GM21737 (cell line): ENCODE results near the gene TNS1.

Experiments used
- ATAC-seq: cut with Tn5 transposase; IDR thresholded peaks from one replicate; pipeline ENCODE4 v1.9.1; 2021; ENCODE audit warnings: mild to moderate bottlenecking, moderate library complexity; ENCODE audit not compliant: unreplicated experiment

TNS1 gene

GRCh38 chr2:217919204-217919603 lies 83.6 kb downstream of the TNS1 start:
- ATAC-seq, result no peak

DNA sequence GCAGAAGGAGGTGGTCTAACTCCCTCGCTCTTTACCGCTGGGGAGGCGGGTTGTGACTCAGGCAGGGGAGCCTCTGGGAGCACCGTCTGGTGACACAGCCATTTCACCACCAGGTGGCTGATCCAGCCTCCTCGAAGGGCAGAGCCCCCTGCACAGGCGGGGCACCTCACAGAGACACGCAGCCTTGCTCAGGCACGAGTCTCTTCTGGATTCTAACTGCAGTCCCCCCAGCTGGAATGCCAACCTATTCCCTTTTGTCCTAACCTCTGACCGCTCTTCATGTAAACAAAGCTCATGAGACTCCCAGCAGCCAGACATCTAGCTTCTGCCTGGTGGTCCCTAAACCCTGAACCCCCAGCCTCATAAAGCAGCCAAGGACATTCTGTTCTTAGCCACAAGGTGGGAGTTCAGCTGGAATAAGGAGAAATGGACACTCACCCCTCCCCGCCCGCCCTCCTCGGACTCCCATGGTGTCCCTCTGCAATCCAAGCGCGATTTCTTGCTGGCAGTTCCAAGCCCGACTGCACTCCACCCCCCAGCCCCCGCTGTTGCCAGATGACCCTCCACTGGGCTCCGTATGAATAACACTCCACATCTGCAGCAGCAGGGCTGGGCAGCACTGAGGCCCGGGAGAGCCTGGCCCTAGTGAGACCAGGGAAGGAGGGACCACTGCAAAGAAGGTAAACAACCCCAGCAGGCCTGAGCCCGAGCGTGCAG lies 84.3 kb downstream of the TNS1 start:
- no peak for ATAC-seq

DNA sequence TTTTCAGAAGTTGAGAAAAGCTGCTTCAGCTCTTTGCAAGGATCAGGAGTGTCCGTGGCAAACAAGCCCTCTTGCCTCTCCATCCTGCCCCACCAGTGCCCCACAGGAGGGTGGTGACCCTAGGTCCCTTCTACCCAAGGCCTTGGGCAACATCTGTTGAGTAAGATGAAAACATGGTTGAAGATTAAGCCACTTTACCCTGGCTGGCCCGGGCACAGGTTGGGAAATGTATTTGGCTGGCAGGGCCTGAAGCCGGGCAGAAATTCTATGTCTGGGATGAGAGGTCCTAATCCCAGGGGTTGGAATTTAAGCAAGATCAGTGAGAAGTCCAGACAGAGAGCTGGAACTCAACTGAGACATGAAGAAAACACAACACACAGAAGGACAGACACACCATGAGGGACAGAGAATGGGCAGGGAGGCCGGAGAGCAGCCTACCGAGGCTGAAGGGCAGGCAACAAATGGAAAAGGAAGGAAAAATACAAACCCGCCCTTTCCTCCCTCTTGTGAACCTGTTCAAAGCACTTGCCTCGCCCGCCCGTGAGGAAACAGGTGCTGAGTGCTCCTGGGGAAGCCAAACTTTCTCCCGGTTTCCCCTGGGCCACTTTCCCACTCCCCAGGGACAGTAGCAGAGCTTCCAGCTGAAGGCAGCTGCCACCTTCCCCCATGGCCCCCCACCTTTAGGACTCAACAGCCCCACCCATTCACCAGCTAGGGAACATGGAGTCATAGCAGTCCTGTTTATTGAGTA lies 86.1 kb downstream of the TNS1 start:
- ATAC-seq, result no peak

DNA sequence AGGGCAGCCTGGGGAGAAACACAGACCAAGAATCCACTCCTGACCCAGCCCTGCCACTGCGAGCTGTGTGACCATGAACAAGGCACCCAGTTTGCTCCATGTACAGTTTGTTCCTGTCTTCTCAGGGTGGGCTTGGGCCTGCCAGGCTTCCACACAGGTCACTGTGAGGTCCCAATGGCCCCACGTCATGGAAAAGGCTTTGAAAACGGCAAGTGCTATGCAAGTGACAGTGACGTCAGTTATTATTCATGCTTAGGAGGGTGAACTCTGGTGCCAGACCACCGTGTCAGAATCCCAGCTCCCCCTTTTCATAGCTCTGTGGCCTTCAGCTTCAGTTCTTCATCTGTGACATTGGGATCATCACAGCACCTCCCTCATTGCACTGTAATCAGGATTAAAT lies 87.1 kb downstream of the TNS1 start:
- ATAC-seq, result no peak

- no peak for ATAC-seq
Measured at GRCh38 chr2:217914878-217915277, 87.9 kb downstream of the TNS1 start.

- no peak for ATAC-seq
Measured at GRCh38 chr2:217914078-217914477, 88.7 kb downstream of the TNS1 start.

DNA sequence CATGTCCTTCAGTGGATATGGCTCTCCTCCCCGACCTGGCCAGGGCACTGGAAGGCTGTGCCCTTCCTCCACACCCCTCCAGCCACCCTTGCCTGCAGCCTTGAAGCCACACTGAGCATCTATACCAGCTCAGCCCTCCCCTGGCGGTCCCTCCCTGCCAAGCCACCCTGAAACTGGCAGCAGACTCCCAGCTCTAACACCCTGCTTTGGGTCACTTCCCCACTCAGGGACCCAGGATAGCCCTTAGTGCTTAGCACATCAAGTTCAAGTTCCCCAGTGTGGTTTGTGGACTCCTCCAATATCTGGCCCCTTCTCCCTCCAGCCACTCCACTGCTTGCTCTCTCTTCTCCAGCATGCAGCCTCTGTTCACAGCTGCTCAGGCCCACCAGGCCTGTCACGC lies 89.4 kb downstream of the TNS1 start:
- no peak for ATAC-seq

DNA sequence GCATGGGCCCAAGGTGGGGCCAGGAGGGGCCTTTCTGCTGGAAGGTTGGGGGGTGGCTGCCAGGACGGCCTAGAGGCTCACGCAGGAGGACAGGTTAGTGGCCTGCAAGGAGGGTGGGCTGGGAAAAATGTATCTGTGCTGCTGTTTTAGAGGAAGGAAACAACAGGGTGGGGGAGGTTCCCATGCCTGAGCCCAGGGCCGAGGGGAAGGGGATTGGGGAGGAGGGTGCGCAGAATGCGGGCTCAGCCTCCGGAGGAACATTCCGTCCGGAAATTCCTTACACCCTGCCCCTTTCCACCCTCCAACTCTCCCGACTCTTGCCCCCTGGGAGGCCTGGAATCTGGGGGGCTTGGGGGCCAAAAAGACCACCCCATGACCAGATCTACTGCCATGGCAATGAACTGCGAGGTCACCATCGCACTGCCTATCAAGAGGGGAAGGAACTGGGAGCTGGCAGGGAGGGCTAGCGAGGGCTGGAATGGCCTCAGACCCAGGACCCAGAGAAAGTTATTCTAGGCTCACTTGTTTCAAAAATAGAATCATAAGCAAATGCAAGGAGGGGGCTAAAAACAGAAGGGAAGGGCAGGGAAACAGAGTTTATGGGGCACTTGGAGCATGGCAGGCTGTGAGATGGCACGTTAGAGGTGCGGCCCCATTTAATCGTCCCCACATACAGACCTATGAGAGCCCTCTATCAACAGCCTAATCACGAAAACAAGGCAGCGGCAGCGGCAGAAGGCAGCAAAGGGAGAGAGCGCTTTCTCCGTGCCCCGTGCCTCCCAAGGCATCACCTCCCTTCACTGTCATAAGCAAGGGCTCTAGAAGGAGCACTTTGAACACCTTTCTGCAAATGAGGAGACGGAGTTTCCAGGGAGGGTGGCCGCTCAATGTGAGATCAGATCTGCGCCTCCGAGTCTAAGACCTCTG lies 90.4 kb downstream of the TNS1 start:
- no peak for ATAC-seq

- no peak for ATAC-seq
Measured at GRCh38 chr2:217911283-217912097, 91.3 kb downstream of the TNS1 start.

- ATAC-seq, result no peak
Measured at GRCh38 chr2:217910875-217911212, 92.0 kb downstream of the TNS1 start.

DNA sequence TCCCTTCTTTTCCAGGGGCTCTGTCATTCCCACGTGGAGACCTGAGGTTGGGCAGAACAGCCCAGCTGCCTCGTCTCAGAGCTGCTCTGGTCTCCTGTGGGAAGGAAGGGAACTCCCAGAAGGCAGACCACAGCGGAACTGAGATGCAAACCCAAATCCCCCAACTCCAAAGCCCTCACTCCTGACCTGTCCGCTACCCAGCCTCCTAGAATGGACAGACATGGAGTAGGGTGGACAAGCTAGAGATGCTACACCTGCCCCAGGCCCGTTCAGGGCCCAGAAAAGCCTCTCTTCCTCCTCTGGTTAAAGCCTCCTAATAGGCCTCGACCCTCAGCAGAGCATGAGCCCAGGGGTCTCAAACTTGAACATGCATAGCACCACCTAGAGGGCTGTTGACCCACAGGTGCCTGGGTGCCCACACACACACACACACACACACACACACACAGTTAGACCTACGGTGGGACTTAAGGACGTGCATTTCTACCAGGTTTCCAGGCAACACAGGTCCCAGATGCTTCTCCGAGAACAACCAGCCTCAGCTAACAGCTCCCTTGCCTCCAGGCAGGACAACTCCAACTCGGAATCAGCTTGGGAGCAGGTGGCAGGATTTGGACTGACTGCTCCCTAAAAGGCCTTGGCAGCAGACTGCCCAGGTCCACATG lies 93.5 kb downstream of the TNS1 start:
- ATAC-seq, result no peak

- ATAC-seq, result no peak
Measured at GRCh38 chr2:217908544-217908943, 94.3 kb downstream of the TNS1 start.

GRCh38 chr2:217907266-217907665 lies 95.5 kb downstream of the TNS1 start:
- no peak for ATAC-seq

- no peak for ATAC-seq
Measured at GRCh38 chr2:217906798-217907197, 96.0 kb downstream of the TNS1 start.

DNA sequence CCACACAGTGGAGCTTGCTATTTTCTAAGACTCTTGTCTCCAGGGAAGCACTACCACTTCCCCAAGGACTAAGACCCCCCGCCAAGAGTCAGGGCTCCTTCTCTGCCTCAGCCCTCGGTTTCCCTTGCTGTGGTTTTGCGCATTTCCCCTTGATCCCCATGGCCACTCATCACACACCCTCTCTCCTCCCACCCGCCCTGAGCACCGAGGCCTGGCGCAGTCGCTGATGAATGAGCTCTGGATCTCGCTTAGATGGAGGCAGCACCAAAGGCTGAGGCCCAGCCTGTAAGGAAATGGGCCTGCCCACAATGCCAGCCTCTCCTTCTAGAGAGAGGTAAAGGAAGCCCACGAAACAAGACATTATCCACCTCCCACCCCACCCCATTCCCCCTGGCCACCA lies 96.9 kb downstream of the TNS1 start:
- ATAC-seq, result no peak

GRCh38 chr2:217905395-217905794 lies 97.4 kb downstream of the TNS1 start:
- no peak for ATAC-seq

- ATAC-seq, result no peak
Measured at GRCh38 chr2:217904614-217904965, 98.2 kb downstream of the TNS1 start.

GRCh38 chr2:217903859-217904613 lies 98.8 kb downstream of the TNS1 start:
- no peak for ATAC-seq

GRCh38 chr2:217903142-217903858 lies 99.5 kb downstream of the TNS1 start:
- no peak for ATAC-seq
